Measurements from ENCODE around the gene EIF4A2. TPM values are rescaled to one million over a fixed set of nuclear protein-coding genes. Genes with fewer than 3 reads are reported as not detected.

EIF4A2 gene
- total RNA-seq, 1 donor from 2014 or later: 491 TPM

DNA sequence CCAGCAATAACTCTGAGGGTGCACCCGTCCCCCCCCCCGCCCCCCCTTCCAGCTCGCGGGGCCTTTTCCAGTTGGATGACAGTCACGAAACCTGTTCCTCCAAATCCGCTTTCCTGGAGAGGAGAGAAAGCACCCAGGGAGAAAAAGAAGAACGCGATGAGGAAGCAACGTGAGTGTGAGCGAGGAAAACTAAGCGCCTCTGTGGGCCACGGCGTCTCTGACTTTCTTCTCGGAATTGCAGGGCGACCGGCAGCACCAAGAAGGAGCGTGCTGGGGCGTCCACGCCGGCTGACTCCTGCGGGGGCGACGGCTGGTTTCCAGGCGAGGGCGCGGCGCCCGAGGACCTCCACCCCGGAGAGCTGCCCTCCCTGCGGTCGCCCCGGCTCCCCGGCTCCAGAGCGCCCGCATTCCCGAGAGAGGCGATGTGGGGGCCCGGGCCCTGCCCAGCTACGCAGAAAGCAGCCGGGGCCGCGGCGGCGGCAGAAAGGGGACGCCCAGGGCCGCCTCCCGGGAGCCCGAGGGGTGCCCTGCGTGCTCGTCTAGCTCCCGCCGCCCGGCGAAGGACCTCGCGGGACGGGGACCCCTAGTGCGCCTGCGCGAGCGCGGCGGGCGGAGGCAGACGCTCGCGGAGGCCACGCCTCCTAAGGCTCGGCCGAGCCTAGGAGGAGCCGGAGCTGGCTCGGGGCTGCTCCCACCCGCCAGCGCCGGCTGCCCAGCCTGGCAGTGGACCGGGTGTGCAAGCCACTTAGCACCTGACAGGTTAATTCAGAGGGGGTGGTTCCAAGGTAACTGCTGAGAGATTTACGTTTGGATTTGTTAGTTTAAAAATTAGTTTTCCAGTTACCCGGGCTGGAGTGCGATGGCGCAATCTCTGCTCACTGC is 43.8 kb downstream of the EIF4A2 start:
- intact Hi-C loops (cut with micrococcal nuclease): loop anchor here (1.0 to 5.0 kb wide), 7 partner anchors 21 to 338 kb away; partner anchors contain the start of genes DNAJB11, EIF4A2, RFC4 and ST6GAL1
- peak; percentile 87 for DNase-seq (ENCODE audit: low spot score)
- Mint-ChIP-seq H3K4me1 (ENCODE audit: low read depth) (peaks cover 20% of the 10 kb centered on the region), H3K4me3 (peak overlapping the region; percentile 93), H3K27me3 (ENCODE audit: insufficient read depth) (peaks cover 49% of the 10 kb centered on the region), H3K9me3 (no peaks in the 10 kb centered on the region), H3K36me3 (ENCODE audit: low read depth) (peaks cover 4% of the 10 kb centered on the region), H3K27ac (peak overlapping the region; percentile 78)

DNA sequence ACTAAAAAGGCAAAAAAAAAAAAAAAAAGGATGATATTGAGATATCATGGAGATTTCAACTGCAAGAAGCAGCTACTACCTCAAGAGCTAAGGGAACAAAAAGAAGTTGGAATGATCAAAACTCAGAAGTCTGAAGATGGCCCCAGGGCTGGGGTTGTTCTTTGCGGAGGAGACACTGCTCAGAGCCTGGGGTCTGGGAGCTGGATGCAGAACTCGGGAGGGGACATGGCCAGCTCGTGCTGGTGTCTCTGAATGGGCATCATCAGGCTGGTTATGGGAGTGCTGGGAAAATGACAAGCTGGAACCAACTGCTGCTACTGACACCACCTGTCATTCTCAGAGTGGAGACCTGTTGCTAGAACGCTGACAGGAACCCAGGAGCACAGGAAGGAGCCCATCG is 45.0 kb downstream of the EIF4A2 start:
- Mint-ChIP-seq H3K4me1 (ENCODE audit: low read depth) (peaks cover 20% of the 10 kb centered on the region), H3K4me3 (no peak overlapping the region), H3K27ac (no peak overlapping the region), H3K36me3 (ENCODE audit: low read depth) (peaks cover 4% of the 10 kb centered on the region), H3K27me3 (ENCODE audit: insufficient read depth) (peaks cover 60% of the 10 kb centered on the region), H3K9me3 (no peaks in the 10 kb centered on the region)
- intact Hi-C loops (cut with micrococcal nuclease): loop anchor here (5.0 kb wide), 1 partner anchor 174 kb away; no protein-coding TSS in a partner anchor
- DNase-seq (ENCODE audit: low spot score): no peak

DNA sequence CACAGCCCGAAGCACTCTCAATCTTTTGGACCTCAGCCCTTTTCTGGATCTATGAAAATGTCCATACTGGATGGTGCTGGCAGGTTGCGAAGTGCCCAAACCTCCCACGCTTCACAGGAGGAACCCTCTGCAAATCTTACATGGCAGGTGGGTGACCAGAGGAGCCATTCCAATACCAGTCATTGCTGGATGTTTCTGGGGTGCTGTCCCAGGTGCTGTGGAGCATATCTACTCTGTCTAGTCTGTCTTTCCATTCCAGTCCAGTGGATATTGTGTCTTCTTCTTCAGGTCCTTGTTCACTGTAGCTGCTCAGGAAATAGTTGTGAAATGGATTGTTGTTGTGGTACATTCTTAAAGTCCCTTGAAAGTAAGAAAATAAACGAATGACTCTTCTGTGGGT is 48.4 kb downstream of the EIF4A2 start:
- intact Hi-C loops (cut with micrococcal nuclease): no loop called here
- Mint-ChIP-seq H3K27ac (no peak overlapping the region), H3K27me3 (ENCODE audit: insufficient read depth) (peaks cover 72% of the 10 kb centered on the region)

DNA sequence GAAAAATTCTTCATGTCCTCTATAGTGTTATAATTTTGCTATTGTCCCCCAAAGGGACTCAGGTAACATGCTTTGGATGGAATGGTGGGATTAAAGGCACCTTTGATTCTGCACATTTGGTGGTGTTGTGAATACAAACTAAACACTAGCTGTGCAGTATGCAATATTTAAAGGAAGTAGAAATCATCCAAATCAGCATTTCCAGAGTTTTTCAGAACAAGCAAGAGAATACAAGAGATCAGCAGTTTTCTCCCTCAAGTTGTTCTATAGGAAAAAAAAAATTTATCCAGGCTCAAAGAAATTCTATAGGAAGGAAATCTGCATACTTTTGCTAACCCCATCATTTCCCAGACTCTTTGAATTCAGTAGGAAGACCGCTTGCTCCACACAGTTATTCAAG is 48.9 kb downstream of the EIF4A2 start:
- intact Hi-C loops (cut with micrococcal nuclease): no loop called here
- H3K36me3 Mint-ChIP-seq (ENCODE audit: low read depth): no peaks in the 10 kb centered on the region
- DNase-seq (ENCODE audit: low spot score): no peak
- no peaks in the 10 kb centered on the region for H3K4me1 Mint-ChIP-seq (ENCODE audit: low read depth)
- H3K9me3 Mint-ChIP-seq: no peaks in the 10 kb centered on the region
- H3K27ac Mint-ChIP-seq: no peak overlapping the region
- no peak overlapping the region for H3K4me3 Mint-ChIP-seq
- peaks cover 77% of the 10 kb centered on the region for H3K27me3 Mint-ChIP-seq (ENCODE audit: insufficient read depth)

More for the DNA sequence above, 48.4 kb downstream of the EIF4A2 start:
- DNase-seq (ENCODE audit: low spot score): no peak
- H3K9me3 Mint-ChIP-seq: no peaks in the 10 kb centered on the region
- H3K36me3 Mint-ChIP-seq (ENCODE audit: low read depth): no peaks in the 10 kb centered on the region
- peaks cover under 1% of the 10 kb centered on the region for H3K4me1 Mint-ChIP-seq (ENCODE audit: low read depth)
- no peak overlapping the region for H3K4me3 Mint-ChIP-seq

Other genes starting within 250 kb of the EIF4A2 start
- gene CRYGS, start 239.2 kb upstream of the EIF4A2 start, total RNA-seq: 3.2 TPM in 2 replicates
- gene TBCCD1, start 216.2 kb upstream of the EIF4A2 start, total RNA-seq: 17.7 and 19.2 TPM in 2 replicates
- 71.0 and 75.8 TPM in 2 replicates for gene DNAJB11, start 212.9 kb upstream of the EIF4A2 start, total RNA-seq
- 0.16 TPM in 1 of 2 replicates, not detected in the other for gene AHSG, start 170.5 kb upstream of the EIF4A2 start, total RNA-seq
- not detected in 2 replicates for gene FETUB, start 143.2 kb upstream of the EIF4A2 start, total RNA-seq
- gene HRG, start 117.6 kb upstream of the EIF4A2 start, total RNA-seq: not detected in 2 replicates
- gene KNG1, start 66.2 kb upstream of the EIF4A2 start, total RNA-seq: not detected in 2 replicates
- 111 and 122 TPM in 2 replicates for gene RFC4, start 22.9 kb downstream of the EIF4A2 start, total RNA-seq
- not detected in 2 replicates for gene ADIPOQ, start 59.1 kb downstream of the EIF4A2 start, total RNA-seq
- gene ST6GAL1, start 146.9 kb downstream of the EIF4A2 start, total RNA-seq: 147 and 148 TPM in 2 replicates